Endothelial cell of umbilical vein (primary cell): Measurements from ENCODE around the gene TMPRSS4. TPM values are rescaled to one million over a fixed set of nuclear protein-coding genes. Genes with fewer than 3 reads are reported as not detected.
A peak's percentile ranks its signal among the peaks of the same experiment; 100 is the strongest.

Experiments
- BruUV-seq: library from RNA; stranded (reverse); fragments of 400-500 nt; replicated peaks from 2 replicates; lab custom pipeline; 2021; lab: Mats Ljungman, UMichigan
- CTCF ChIA-PET: fragments of 300-600, 350-600 bp; sonication (Branson Sonifier 250); formaldehyde crosslinking; loops from one replicate; lab custom pipeline; 2021; ENCODE audit warnings: antibody characterized with exemption, inconsistent platforms; lab: Charles Lee
- POLR2A ChIA-PET: fragments of 300-600, 350-600 bp; sonication (Branson Sonifier 250); formaldehyde crosslinking; loops from one replicate; lab custom pipeline; 2021; ENCODE audit warnings: antibody characterized with exemption, inconsistent platforms; lab: Charles Lee
- DNase-seq: peaks from one replicate; pipeline ENCODE4 v3.0.0-alpha.2; 2011; ENCODE audit warnings: low read depth, low spot score
- FAIRE-seq: peaks from 2 replicates; lab custom pipeline; 2011; peaks lifted over from hg19 to GRCh38; lab: Jason Lieb, UNC
- H2AFZ ChIP-seq: 2 replicates; pipeline ENCODE4 v1.6.0; 2012; ENCODE audit warnings: low read depth, low read length, control low read depth, inconsistent platforms
- H3K27ac ChIP-seq: 2 replicates; pipeline ENCODE4 v1.5.1; 2011; ENCODE audit warnings: low read depth, mild to moderate bottlenecking, control low read depth, low read length, moderate library complexity; ENCODE audit not compliant: insufficient read depth
- H3K27me3 ChIP-seq, 2 experiments: 2 replicates each; pipeline versions ENCODE4 v1.6.0 to v1.6.1; 2011; ENCODE audit warnings: low read length in 2 of 2, mixed read lengths in 1 of 2; ENCODE audit not compliant: control insufficient read depth in 2 of 2, insufficient read depth in 2 of 2
- H3K36me3 ChIP-seq, 2 experiments: 2 replicates in 1 of 2; 3 replicates in 1 of 2; pipeline ENCODE4 v1.5.1; 2011; ENCODE audit warnings: low read length in 2 of 2, mild to moderate bottlenecking in 1 of 2, moderate library complexity in 1 of 2; ENCODE audit not compliant: control insufficient read depth in 2 of 2, insufficient read depth in 2 of 2; ENCODE audit errors: extremely low read depth in 1 of 2
- H3K4me1 ChIP-seq: 3 replicates; pipeline ENCODE4 v1.5.1; 2011; ENCODE audit warnings: mild to moderate bottlenecking, low read length; ENCODE audit not compliant: control insufficient read depth, insufficient read depth; ENCODE audit errors: extremely low read depth
- H3K4me2 ChIP-seq: 2 replicates; pipeline ENCODE4 v1.6.1; 2011; ENCODE audit warnings: low read length, control low read depth, mixed read lengths; ENCODE audit not compliant: insufficient read depth
- H3K4me3 ChIP-seq, 3 experiments: fragments of 200-600 bp in 1 of 3; sonication (generic), shearing (Covaris generic) in 1 of 3; replicated peaks in 1 of 3; 2 replicates each; pipeline ENCODE4 v1.5.1; 2011 to 2016; ENCODE audit warnings: control low read depth in 3 of 3, low read length in 3 of 3, mild to moderate bottlenecking in 2 of 3, inconsistent platforms in 1 of 3, low read depth in 1 of 3, moderate library complexity in 1 of 3; ENCODE audit not compliant: insufficient read depth in 1 of 3
- H3K79me2 ChIP-seq: 2 replicates; pipeline ENCODE4 v1.6.0; 2012; ENCODE audit warnings: low read length, inconsistent platforms; ENCODE audit not compliant: control insufficient read depth, insufficient read depth
- H3K9ac ChIP-seq: replicated peaks from 2 replicates; pipeline ENCODE3; 2011; ENCODE audit warnings: low read length, control low read depth; ENCODE audit not compliant: insufficient read depth; ENCODE audit errors: extremely low read depth
- H3K9me1 ChIP-seq: replicated peaks from 3 replicates; pipeline ENCODE4 v1.6.0; 2011; ENCODE audit warnings: mild to moderate bottlenecking, low read length; ENCODE audit not compliant: control insufficient read depth, insufficient read depth; ENCODE audit errors: extremely low read depth
- H3K9me3 ChIP-seq: replicated peaks from 2 replicates; pipeline ENCODE4 v1.5.1; 2012; ENCODE audit warnings: low read length, inconsistent platforms; ENCODE audit not compliant: control insufficient read depth, insufficient read depth
- H4K20me1 ChIP-seq: replicated peaks from 2 replicates; pipeline ENCODE3; 2011; ENCODE audit warnings: mild to moderate bottlenecking, low read length; ENCODE audit not compliant: control insufficient read depth, insufficient read depth; ENCODE audit errors: extremely low read depth
- CTCF ChIP-seq, 2 donors: IDR thresholded peaks; 1 replicate in 1 of 2; 2 replicates in 1 of 2; pipeline ENCODE4 v1.5.1; 2011; ENCODE audit warnings: low read length in 2 of 2, mild to moderate bottlenecking in 2 of 2, moderate library complexity in 2 of 2, control low read depth in 1 of 2, inconsistent platforms in 1 of 2, low read depth in 1 of 2; ENCODE audit not compliant: insufficient read depth in 1 of 2; ENCODE audit errors: extremely low read depth in 1 of 2
- EZH2 ChIP-seq: IDR thresholded peaks from 2 replicates; pipeline ENCODE4 v1.6.1; 2012; ENCODE audit warnings: borderline replicate concordance, low read depth, mild to moderate bottlenecking, moderate library complexity, low read length, inconsistent platforms; ENCODE audit not compliant: severe bottlenecking
- FOS ChIP-seq: IDR thresholded peaks from 2 replicates; pipeline ENCODE4 v1.6.1; 2011; ENCODE audit warnings: mild to moderate bottlenecking, low read length, moderate library complexity, borderline replicate concordance; ENCODE audit not compliant: insufficient read depth
- GATA2 ChIP-seq: IDR thresholded peaks from 2 replicates; pipeline ENCODE4 v1.7.0; 2011; ENCODE audit warnings: low read depth, mild to moderate bottlenecking, moderate library complexity, mixed read lengths, low read length; ENCODE audit not compliant: insufficient read length, insufficient read depth
- JUN ChIP-seq: IDR thresholded peaks from 2 replicates; pipeline ENCODE4 v1.6.1; 2011; ENCODE audit warnings: borderline replicate concordance, low read depth; ENCODE audit not compliant: insufficient read length, insufficient read depth
- MAX ChIP-seq: IDR thresholded peaks from 2 replicates; pipeline ENCODE4 v1.6.1; 2011; ENCODE audit not compliant: insufficient read depth, insufficient read length
- MYC ChIP-seq: IDR thresholded peaks from one replicate; pipeline ENCODE4 v1.6.1; 2011; ENCODE audit warnings: mild to moderate bottlenecking, low read depth, low read length
- POLR2A ChIP-seq: IDR thresholded peaks from 2 replicates; pipeline ENCODE4 v1.6.1; 2012; ENCODE audit warnings: low read depth, mild to moderate bottlenecking, control low read depth, low read length
- POLR2AphosphoS5 ChIP-seq: IDR thresholded peaks from 2 replicates; pipeline ENCODE4 v1.6.1; 2012; ENCODE audit warnings: low read depth, mild to moderate bottlenecking, control low read depth, low read length, moderate library complexity; ENCODE audit not compliant: insufficient read depth
- dilution Hi-C: fragments of 300-500 bp; cut with MboI; formaldehyde crosslinking; loops from one replicate; pipeline ENCODE4 v1.15.0; 2019; ENCODE audit warnings: low sequenced_read_pairs; ENCODE audit not compliant: extremely low pct_ligation_motif_present
- intact Hi-C: fragments of 100-400 bp; cut with micrococcal nuclease; formaldehyde crosslinking; loops from one replicate; pipeline ENCODE4 v1.10.0; 2022
- polyA plus RNA-seq, 4 experiments: library from polyadenylated mRNA; depleted of rRNA in 3 of 4; stranded (reverse) in 3 of 4; unstranded in 1 of 4; fragments of >200 nt; gene quantifications; 2 replicates each; pipeline versions ENCODE4 v1.2.1 to v1.2.3, GENCODE V29; 2011 to 2012; ENCODE audit warnings: missing spikeins in 1 of 4
- total RNA-seq: library from RNA; stranded (reverse); gene quantifications from 2 replicates; pipeline ENCODE4 v1.2.3, GENCODE V29; 2021

TMPRSS4 gene
- total and polyA plus RNA-seq, 2 donors (not counting 3 experiments of a cell fraction or from before 2014, with no cell fraction given): not detected

- no peaks in the 10 kb centered on the region for H3K36me3 ChIP-seq
- H3K79me2 ChIP-seq: no peaks in the 10 kb centered on the region
- BruUV-seq: no TSS peak
- H3K4me3 ChIP-seq: no peak overlapping the region
- no peak overlapping the region for H3K9ac ChIP-seq
- dilution Hi-C loops: no loop called here
- H3K27me3 ChIP-seq: peaks cover 16 to 31% of the 10 kb centered on the region in 2 experiments
- ChIA-PET CTCF (interaction anchor here (1.9 to 2.1 kb wide), 2 partner anchors 31 to 59 kb away, joined by 6 to 14 read pairs; no protein-coding TSS in a partner anchor), POLR2A (interaction anchor here (0.6 to 0.7 kb wide), 3 partner anchors 122 to 361 kb away, joined by 3 to 4 read pairs (median 3); no protein-coding TSS in a partner anchor)
- intact Hi-C loops: no loop called here
- no peaks in the 10 kb centered on the region for H3K9me1 ChIP-seq
- TF ChIP-seq GATA2 (peak; percentile 22), EZH2 (no peak)
- no peak overlapping the region for H3K27ac ChIP-seq
- no peak overlapping the region for H3K4me2 ChIP-seq
- H2AFZ ChIP-seq: no peak overlapping the region
- no peaks in the 10 kb centered on the region for H3K4me1 ChIP-seq
- no peaks in the 10 kb centered on the region for H3K9me3 ChIP-seq
- DNase-seq: no peak
- H4K20me1 ChIP-seq: no peaks in the 10 kb centered on the region
- FAIRE-seq: no peak
These were observed 62.7 kb downstream of the TMPRSS4 start for GRCh38 chr11:118139578-118139977.

GRCh38 chr11:118142081-118142480, 65.2 kb downstream of the TMPRSS4 start:
- Histone ChIP-seq H3K27me3 (peaks cover 26 to 37% of the 10 kb centered on the region in 2 experiments), H2AFZ (no peak overlapping the region), H3K27ac (no peak overlapping the region), H3K9ac (no peak overlapping the region), H3K4me2 (no peak overlapping the region), H3K4me1 (no peaks in the 10 kb centered on the region), H4K20me1 (no peaks in the 10 kb centered on the region), H3K9me1 (no peaks in the 10 kb centered on the region), H3K79me2 (no peaks in the 10 kb centered on the region), H3K36me3 (no peaks in the 10 kb centered on the region), H3K9me3 (no peaks in the 10 kb centered on the region), H3K4me3 (no peak overlapping the region)
- intact Hi-C loops (no loop called here), dilution Hi-C loops (no loop called here)
- DNase-seq (no peak), FAIRE-seq (no peak)
- CTCF ChIA-PET: interaction anchor here (1.2 to 7.6 kb wide), 2 partner anchors 29 to 149 kb away, joined by 3 to 112 read pairs; no protein-coding TSS in a partner anchor
- TF ChIP-seq GATA2 (no peak), MAX (no peak), POLR2AphosphoS5 (no peak), POLR2A (no peak), CTCF (IDR thresholded peaks at IDR 0.05; ENCODE audit: extremely low read depth in 1 of 2, insufficient read depth in 1 of 2, low read depth in 1 of 2, low read length in 2 of 2) (no peak), FOS (no peak), EZH2 (no peak), JUN (no peak), MYC (no peak)
- no TSS peak for BruUV-seq
- POLR2A ChIA-PET: no interaction called here
